A673 (cell line): ENCODE measurements around the gene ISL2. TPM values are rescaled to one million over a fixed set of nuclear protein-coding genes. Genes with fewer than 3 reads are reported as not detected.

Experiments used
- BruUV-seq: library from RNA; stranded (reverse); fragments of 400-500 nt; replicated peaks from 2 replicates; lab custom pipeline; 2021; lab: Mats Ljungman, UMichigan
- CTCF ChIA-PET: fragments of 300-600 bp; sonication (Branson Sonifier 250); formaldehyde crosslinking; loops from one replicate; lab custom pipeline; 2022; ENCODE audit warnings: antibody characterized with exemption; lab: Charles Lee
- POLR2A ChIA-PET: fragments of 300-600 bp; sonication (Branson Sonifier 250); formaldehyde crosslinking; loops from one replicate; lab custom pipeline; 2022; ENCODE audit warnings: antibody characterized with exemption; ENCODE audit not compliant: low non-redundant PET; lab: Charles Lee
- DNase-seq: peaks from one replicate; pipeline ENCODE4 v3.0.0-alpha.2; 2015; ENCODE audit warnings: low spot score
- H3K27ac ChIP-seq: fragments of 200-600 bp; sonication (generic); 2 replicates; pipeline ENCODE4 v1.5.1; 2016; ENCODE audit warnings: mixed run types, low read depth, mild to moderate bottlenecking, mixed read lengths, antibody characterized with exemption, low read length; ENCODE audit not compliant: poor library complexity, severe bottlenecking
- H3K27me3 ChIP-seq: fragments of 200-600 bp; sonication (generic); replicated peaks from 2 replicates; pipeline ENCODE4 v1.6.1; 2017; ENCODE audit warnings: mixed run types, low read depth, mild to moderate bottlenecking, mixed read lengths, antibody characterized with exemption, low read length; ENCODE audit not compliant: insufficient read depth, poor library complexity
- H3K36me3 ChIP-seq: fragments of 200-600 bp; sonication (generic); 2 replicates; pipeline ENCODE4 v1.6.1; 2016; ENCODE audit warnings: mixed run types, mild to moderate bottlenecking, mixed read lengths, antibody characterized with exemption, low read length; ENCODE audit not compliant: insufficient read depth, poor library complexity, severe bottlenecking
- H3K4me1 ChIP-seq: fragments of 200-600 bp; sonication (generic); 2 replicates; pipeline ENCODE4 v1.6.1; 2017; ENCODE audit warnings: mixed run types, mild to moderate bottlenecking, mixed read lengths, antibody characterized with exemption, low read length; ENCODE audit not compliant: insufficient read depth, poor library complexity, severe bottlenecking
- H3K4me3 ChIP-seq: fragments of 200-600 bp; sonication (generic); 2 replicates; pipeline ENCODE4 v1.5.1; 2016; ENCODE audit warnings: low read depth, mixed run types, mild to moderate bottlenecking, mixed read lengths, low read length; ENCODE audit not compliant: poor library complexity, severe bottlenecking
- H3K9me3 ChIP-seq: fragments of 200-600 bp; sonication (generic); 2 replicates; pipeline ENCODE4 v1.6.1; 2016; ENCODE audit warnings: mixed run types, low read depth, mild to moderate bottlenecking, mixed read lengths, antibody characterized with exemption, low read length; ENCODE audit not compliant: poor library complexity, severe bottlenecking
- CTCF ChIP-seq: fragments of 300-800, 200-600 bp; sonication (generic); conservative IDR thresholded peaks from 2 replicates; pipeline ENCODE4 v1.5.1; 2017; ENCODE audit warnings: low read depth, mild to moderate bottlenecking, antibody characterized with exemption, low read length, moderate library complexity, mixed read lengths
- EZH2 ChIP-seq: fragments of 200-600 bp; sonication (generic); IDR thresholded peaks from 2 replicates; pipeline ENCODE4 v1.6.1; 2017; ENCODE audit warnings: borderline replicate concordance, low read depth, mild to moderate bottlenecking, mixed read lengths, antibody characterized with exemption, low read length; ENCODE audit not compliant: poor library complexity, severe bottlenecking
- intact Hi-C: fragments of 100-400 bp; cut with micrococcal nuclease; formaldehyde crosslinking; loops from one replicate; pipeline ENCODE4 v1.10.0; 2022; ENCODE audit not compliant: unreplicated experiment
- total RNA-seq: library from RNA; stranded (reverse); gene quantifications from 2 replicates; pipeline ENCODE4 v1.2.3, GENCODE V29; 2021

The ISL2 gene
- total RNA-seq, 1 experiment from 2014 or later = 3.8 TPM

GRCh38 chr15:76368122-76368621 is 31.6 kb downstream of the ISL2 start:
- BruUV-seq = no TSS peak
- no peaks in the 10 kb centered on the region for H3K9me3 ChIP-seq
- TF ChIP-seq EZH2 (no peak), CTCF (no peak)
- H3K4me1 ChIP-seq = no peaks in the 10 kb centered on the region
- no peaks in the 10 kb centered on the region for H3K27me3 ChIP-seq
- POLR2A ChIA-PET = no interaction called here
- no peak overlapping the region for H3K27ac ChIP-seq
- CTCF ChIA-PET = no interaction called here
- DNase-seq = no peak
- intact Hi-C loops = no loop called here
- no peak overlapping the region for H3K4me3 ChIP-seq
- no peaks in the 10 kb centered on the region for H3K36me3 ChIP-seq

DNA sequence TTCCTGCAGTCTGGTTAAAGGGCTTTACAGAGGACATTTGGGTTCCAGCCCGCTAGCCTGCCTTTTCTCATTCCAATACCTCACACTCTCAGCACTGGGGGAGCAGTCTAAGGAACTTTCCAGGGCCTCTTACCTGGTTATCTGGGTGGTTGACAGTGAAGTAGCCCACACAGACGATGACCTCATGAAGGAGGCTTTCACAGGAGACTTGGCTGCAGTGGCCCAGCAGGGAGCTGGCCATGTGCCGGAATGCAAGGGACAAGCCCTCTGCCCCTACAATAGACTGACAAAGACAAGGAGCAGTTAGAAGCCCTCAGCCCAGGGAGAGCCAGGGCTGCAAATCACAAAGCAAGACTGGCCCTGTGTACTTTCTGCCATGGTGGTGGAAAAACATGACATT is 39.5 kb downstream of the ISL2 start:
- H3K9me3 ChIP-seq = no peaks in the 10 kb centered on the region
- DNase-seq = no peak
- H3K36me3 ChIP-seq = no peaks in the 10 kb centered on the region
- ChIA-PET CTCF (no interaction called here), POLR2A (no interaction called here)
- intact Hi-C loops = no loop called here
- no peaks in the 10 kb centered on the region for H3K27me3 ChIP-seq
- BruUV-seq = no TSS peak
- H3K4me1 ChIP-seq = peaks cover 9% of the 10 kb centered on the region
- H3K4me3 ChIP-seq = no peak overlapping the region
- TF ChIP-seq EZH2 = no peak
- no peak for TF ChIP-seq CTCF
- H3K27ac ChIP-seq = no peak overlapping the region

DNA sequence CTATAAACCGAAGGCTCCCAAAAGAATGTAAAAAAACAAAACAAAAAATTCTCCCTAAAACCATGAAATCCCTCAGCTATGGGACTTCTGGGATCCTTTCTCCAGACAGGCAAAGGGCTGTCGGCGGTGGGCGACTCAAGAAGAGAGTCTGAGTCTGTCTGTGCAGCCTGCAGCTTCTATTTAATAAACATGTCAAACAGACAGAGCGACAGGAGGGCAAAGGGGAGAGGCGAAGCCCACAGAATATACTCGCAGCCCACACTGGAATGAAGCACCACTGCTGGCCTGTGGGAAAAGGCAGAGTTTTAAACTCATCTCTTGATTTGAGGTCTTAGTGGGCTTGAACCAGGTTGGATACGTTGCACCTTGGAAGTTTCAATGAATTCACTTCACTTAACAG is 40.2 kb downstream of the ISL2 start:
- DNase-seq = no peak
- CTCF ChIA-PET = no interaction called here
- Histone ChIP-seq H3K4me3 (no peak overlapping the region), H3K27me3 (no peaks in the 10 kb centered on the region), H3K9me3 (no peaks in the 10 kb centered on the region), H3K36me3 (no peaks in the 10 kb centered on the region), H3K27ac (no peak overlapping the region), H3K4me1 (peaks cover 9% of the 10 kb centered on the region)
- TF ChIP-seq EZH2 = no peak
- TF ChIP-seq CTCF = no peak
- intact Hi-C loops = no loop called here
- POLR2A ChIA-PET = interaction anchor here (0.7 kb wide), 1 partner anchor 30 kb away, joined by 3 read pairs; no protein-coding TSS in a partner anchor
- no TSS peak for BruUV-seq
